ENCODE results near the gene USP28.

Gene USP28

GRCh38 chr11:113888848-113889247, 13.5 kb upstream of the USP28 start:
- Histone ChIP-seq H2AFZ (ENCODE audit: low read depth) (no peak overlapping the region), H3K27ac (no peak overlapping the region), H3K4me2 (no peak overlapping the region), H3K36me3 (ENCODE audit: insufficient read depth) (no peaks in the 10 kb centered on the region), H3K4me1 (ENCODE audit: low read depth, poor library complexity, severe bottlenecking) (no peaks in the 10 kb centered on the region), H4K20me1 (ENCODE audit: insufficient read depth) (no peaks in the 10 kb centered on the region), H3K9ac (no peak overlapping the region), H3K79me2 (ENCODE audit: insufficient read depth, low read depth) (no peaks in the 10 kb centered on the region), H3K4me3 (IDR thresholded peaks at IDR 0.05; ENCODE audit: insufficient read depth, low read depth, low read length) (no peak overlapping the region), H3K27me3 (ENCODE audit: insufficient read depth, low read depth) (no peaks in the 10 kb centered on the region)
- TF ChIP-seq CTCF (conservative IDR thresholded peaks at IDR 0.05; ENCODE audit: low read depth, low read length): no peak

GRCh38 chr11:113885897-113886296, 10.5 kb upstream of the USP28 start:
- no peak for TF ChIP-seq CTCF (conservative IDR thresholded peaks at IDR 0.05; ENCODE audit: low read depth, low read length)
- Histone ChIP-seq H3K27me3 (ENCODE audit: insufficient read depth, low read depth) (no peaks in the 10 kb centered on the region), H3K36me3 (ENCODE audit: insufficient read depth) (no peaks in the 10 kb centered on the region), H4K20me1 (ENCODE audit: insufficient read depth) (no peaks in the 10 kb centered on the region), H3K9ac (no peak overlapping the region), H3K4me1 (ENCODE audit: low read depth, poor library complexity, severe bottlenecking) (no peaks in the 10 kb centered on the region), H2AFZ (ENCODE audit: low read depth) (no peak overlapping the region), H3K27ac (no peak overlapping the region), H3K79me2 (ENCODE audit: insufficient read depth, low read depth) (no peaks in the 10 kb centered on the region), H3K4me3 (IDR thresholded peaks at IDR 0.05; ENCODE audit: insufficient read depth, low read depth, low read length) (no peak overlapping the region), H3K4me2 (no peak overlapping the region)

GRCh38 chr11:113884361-113884836, 9.0 kb upstream of the USP28 start:
- H2AFZ ChIP-seq (ENCODE audit: low read depth): no peak overlapping the region
- H3K79me2 ChIP-seq (ENCODE audit: insufficient read depth, low read depth): no peaks in the 10 kb centered on the region
- H3K4me3 ChIP-seq (IDR thresholded peaks at IDR 0.05; ENCODE audit: insufficient read depth, low read depth, low read length): no peak overlapping the region
- no peaks in the 10 kb centered on the region for H3K36me3 ChIP-seq (ENCODE audit: insufficient read depth)
- no peak overlapping the region for H3K4me2 ChIP-seq
- H3K4me1 ChIP-seq (ENCODE audit: low read depth, poor library complexity, severe bottlenecking): no peaks in the 10 kb centered on the region
- no peaks in the 10 kb centered on the region for H3K27me3 ChIP-seq (ENCODE audit: insufficient read depth, low read depth)
- no peak overlapping the region for H3K9ac ChIP-seq
- no peaks in the 10 kb centered on the region for H4K20me1 ChIP-seq (ENCODE audit: insufficient read depth)
- no peak for TF ChIP-seq CTCF (conservative IDR thresholded peaks at IDR 0.05; ENCODE audit: low read depth, low read length)
- no peak overlapping the region for H3K27ac ChIP-seq

- no peak for TF ChIP-seq CTCF (conservative IDR thresholded peaks at IDR 0.05; ENCODE audit: low read depth, low read length)
- no peak overlapping the region for H3K4me3 ChIP-seq (IDR thresholded peaks at IDR 0.05; ENCODE audit: insufficient read depth, low read depth, low read length)
- H3K4me2 ChIP-seq: no peak overlapping the region
- no peaks in the 10 kb centered on the region for H4K20me1 ChIP-seq (ENCODE audit: insufficient read depth)
- H3K27me3 ChIP-seq (ENCODE audit: insufficient read depth, low read depth): no peaks in the 10 kb centered on the region
- no peaks in the 10 kb centered on the region for H3K36me3 ChIP-seq (ENCODE audit: insufficient read depth)
- H3K4me1 ChIP-seq (ENCODE audit: low read depth, poor library complexity, severe bottlenecking): no peaks in the 10 kb centered on the region
- no peak overlapping the region for H3K27ac ChIP-seq
- H2AFZ ChIP-seq (ENCODE audit: low read depth): no peak overlapping the region
- H3K9ac ChIP-seq: no peak overlapping the region
- no peaks in the 10 kb centered on the region for H3K79me2 ChIP-seq (ENCODE audit: insufficient read depth, low read depth)
Measured at GRCh38 chr11:113881856-113882255, 6.5 kb upstream of the USP28 start.
